Measurements from ENCODE around the gene TCP11X1.
"Not testable (repeated sequence)": the region's sequence is repeated elsewhere in the genome, so short reads cannot be mapped to it uniquely, and the experiment has no call there.

The TCP11X1 gene

GRCh38 chrX:102214986-102215385 lies at the start of gene TCP11X1:
Gene TCP11X1, plus strand, starts transcription at chrX:102215301.
- DNase-seq, result not testable (repeated sequence)

- no peak for DNase-seq
Measured at GRCh38 chrX:102185967-102186720, 29.0 kb upstream of the TCP11X1 start.

GRCh38 chrX:102207940-102208339 lies 7.2 kb upstream of the TCP11X1 start:
- DNase-seq, result not testable (repeated sequence)

GRCh38 chrX:102216497-102216896 lies 1.4 kb downstream of the TCP11X1 start:
- not testable (repeated sequence) for DNase-seq

GRCh38 chrX:102235678-102236077 lies 20.6 kb downstream of the TCP11X1 start:
- DNase-seq, result not testable (repeated sequence)

- not testable (repeated sequence) for DNase-seq
Measured at GRCh38 chrX:102240265-102240664, 25.2 kb downstream of the TCP11X1 start.

- DNase-seq, result not testable (repeated sequence)
Measured at GRCh38 chrX:102246893-102247292, 31.8 kb downstream of the TCP11X1 start, which contains the start of gene NXF2. Gene NXF2, plus strand, starts transcription at chrX:102247167. Its CDS starts 59,912 bp downstream, at chrX:102307079.

- DNase-seq, result not testable (repeated sequence)
Measured at GRCh38 chrX:102272231-102272630, 57.1 kb downstream of the TCP11X1 start.

Data from RPMI8226 (cell line).